HG03442 (cell line): ENCODE data around the gene RP9.

ENCODE experiments used
- ATAC-seq: cut with Tn5 transposase; IDR thresholded peaks from one replicate; pipeline ENCODE4 v1.9.1; 2021; ENCODE audit warnings: mild to moderate bottlenecking, moderate library complexity; ENCODE audit not compliant: unreplicated experiment

The RP9 gene

GRCh38 chr7:33066771-33067170 is 42.4 kb downstream of the RP9 start:
- ATAC-seq = no peak

GRCh38 chr7:33065981-33066380 is 43.2 kb downstream of the RP9 start:
- ATAC-seq = no peak

- ATAC-seq = peak; percentile 95
Measured at GRCh38 chr7:33062782-33063443, 46.3 kb downstream of the RP9 start.

GRCh38 chr7:33062023-33062781 is 47.0 kb downstream of the RP9 start, which contains the start of gene NT5C3A:
Gene NT5C3A (minus strand): TSS chr7:33062776. CDS start chr7:33062705, 71 bp downstream.
- peak; percentile 29 for ATAC-seq

GRCh38 chr7:33061282-33061937 is 47.8 kb downstream of the RP9 start:
- no peak for ATAC-seq

- ATAC-seq = no peak
Measured at GRCh38 chr7:33059635-33060034, 49.6 kb downstream of the RP9 start.

- ATAC-seq = no peak
Measured at GRCh38 chr7:33055158-33055557, 54.0 kb downstream of the RP9 start.

GRCh38 chr7:33054261-33054964 is 54.8 kb downstream of the RP9 start:
- no peak for ATAC-seq

GRCh38 chr7:33053721-33054120 is 55.5 kb downstream of the RP9 start:
- ATAC-seq = no peak

GRCh38 chr7:33050535-33051318 is 58.5 kb downstream of the RP9 start:
- ATAC-seq = peak; percentile 44

- ATAC-seq = no peak
Measured at GRCh38 chr7:33048704-33049103, 60.5 kb downstream of the RP9 start.

- ATAC-seq = no peak
Measured at GRCh38 chr7:33048257-33048656, 60.9 kb downstream of the RP9 start.

- peak; percentile 32 for ATAC-seq
Measured at GRCh38 chr7:33044986-33045385, 64.2 kb downstream of the RP9 start.
